Activated naive CD8-positive, alpha-beta T cell treated with anti-CD3 and anti-CD28 coated beads, Interleukin-2, amount 50 U/mL, for 24 hours (primary cell): ENCODE results near the gene REEP1.
A peak's percentile ranks its signal among the peaks of the same experiment; 100 is the strongest.
"Not testable (repeated sequence)": the region's sequence is repeated elsewhere in the genome, so short reads cannot be mapped to it uniquely, and the experiment has no call there.

Experiments used
- ATAC-seq: fragments of 150-1000 bp; cut with Tn5 transposase; one replicate; pipeline ENCODE4 v1.10.0; 2021
- DNase-seq: peaks from one replicate; pipeline ENCODE4 v3.0.0; 2021
- H3K27ac Mint-ChIP-seq: one replicate; pipeline ENCODE4 v1.8.0; 2021; ENCODE audit warnings: mild to moderate bottlenecking, mixed read lengths
- H3K27me3 Mint-ChIP-seq: one replicate; pipeline ENCODE4 v1.8.0; 2021; ENCODE audit warnings: mixed read lengths
- H3K36me3 Mint-ChIP-seq: one replicate; pipeline ENCODE4 v1.8.0; 2021; ENCODE audit warnings: low read depth, mixed read lengths
- H3K4me1 Mint-ChIP-seq: one replicate; pipeline ENCODE4 v1.8.0; 2021; ENCODE audit warnings: mixed read lengths
- H3K4me3 Mint-ChIP-seq: one replicate; pipeline ENCODE4 v1.8.0; 2021; ENCODE audit warnings: mild to moderate bottlenecking, moderate library complexity, mixed read lengths
- H3K9me3 Mint-ChIP-seq: one replicate; pipeline ENCODE4 v1.8.0; 2021; ENCODE audit warnings: mixed read lengths

The REEP1 gene

GRCh38 chr2:86241611-86242010 is 95.8 kb downstream of the REEP1 start:
- Mint-ChIP-seq H3K4me1 (peaks cover 26% of the 10 kb centered on the region), H3K4me3 (no peak overlapping the region), H3K36me3 (no peaks in the 10 kb centered on the region), H3K27ac (no peak overlapping the region), H3K27me3 (no peaks in the 10 kb centered on the region), H3K9me3 (no peaks in the 10 kb centered on the region)
- no peak for DNase-seq
- no peak for ATAC-seq

DNA sequence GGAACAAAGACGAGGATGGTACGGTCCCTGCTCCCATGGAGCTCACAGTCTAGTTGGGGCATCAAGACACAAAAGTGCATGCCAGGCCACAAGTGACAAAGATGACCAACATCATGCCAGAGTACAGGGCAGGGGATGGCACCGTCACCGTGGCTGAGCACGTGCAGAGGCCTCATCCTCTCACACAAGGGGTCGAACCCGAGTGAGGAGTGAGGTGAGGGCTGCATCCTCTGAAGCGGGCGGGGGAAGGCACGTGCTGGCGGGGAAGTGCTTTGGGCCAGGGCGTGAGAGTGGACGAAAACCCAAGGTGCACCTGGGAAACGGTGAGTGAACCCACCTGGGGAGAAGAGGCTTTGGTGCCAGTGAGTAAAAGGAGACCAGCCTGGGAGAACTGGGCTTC is 97.2 kb downstream of the REEP1 start:
- H3K4me3 Mint-ChIP-seq = no peak overlapping the region
- no peaks in the 10 kb centered on the region for H3K9me3 Mint-ChIP-seq
- H3K27ac Mint-ChIP-seq = no peak overlapping the region
- no peak for ATAC-seq
- no peak for DNase-seq
- no peaks in the 10 kb centered on the region for H3K27me3 Mint-ChIP-seq
- H3K36me3 Mint-ChIP-seq = no peaks in the 10 kb centered on the region
- peaks cover 26% of the 10 kb centered on the region for H3K4me1 Mint-ChIP-seq

- no peaks in the 10 kb centered on the region for H3K9me3 Mint-ChIP-seq
- H3K36me3 Mint-ChIP-seq = no peaks in the 10 kb centered on the region
- H3K27me3 Mint-ChIP-seq = no peaks in the 10 kb centered on the region
- peaks cover 26% of the 10 kb centered on the region for H3K4me1 Mint-ChIP-seq
- H3K4me3 Mint-ChIP-seq = no peak overlapping the region
- ATAC-seq (no peak), DNase-seq (no peak)
- H3K27ac Mint-ChIP-seq = no peak overlapping the region
Measured at GRCh38 chr2:86239745-86240144, 97.7 kb downstream of the REEP1 start.

GRCh38 chr2:86239326-86239725 is 98.1 kb downstream of the REEP1 start:
- ATAC-seq (peak; percentile 18), DNase-seq (no peak)
- H3K4me3 Mint-ChIP-seq = no peak overlapping the region
- H3K9me3 Mint-ChIP-seq = no peaks in the 10 kb centered on the region
- no peak overlapping the region for H3K27ac Mint-ChIP-seq
- H3K36me3 Mint-ChIP-seq = no peaks in the 10 kb centered on the region
- no peaks in the 10 kb centered on the region for H3K27me3 Mint-ChIP-seq
- H3K4me1 Mint-ChIP-seq = peaks cover 26% of the 10 kb centered on the region

DNA sequence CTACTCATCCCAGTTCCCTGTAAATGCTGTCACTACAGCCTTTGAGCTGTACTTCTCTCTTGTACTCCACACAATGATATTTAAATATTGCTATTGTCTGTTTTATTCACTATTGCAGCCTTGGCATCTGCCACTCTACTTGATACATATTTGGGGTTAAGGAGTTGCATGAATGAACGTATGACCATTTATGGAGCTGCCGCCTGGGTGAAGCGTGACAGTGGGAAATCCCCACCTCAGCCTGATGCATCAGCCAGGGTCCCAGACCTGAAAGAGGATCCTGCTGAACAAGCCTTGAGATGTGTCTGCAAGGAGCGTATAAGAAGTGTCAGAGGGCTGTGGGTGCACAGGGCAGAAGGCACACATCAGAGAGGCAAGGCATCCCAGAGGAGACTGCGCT is 99.1 kb downstream of the REEP1 start:
- Mint-ChIP-seq H3K4me3 (no peak overlapping the region), H3K4me1 (peaks cover 18% of the 10 kb centered on the region), H3K36me3 (no peaks in the 10 kb centered on the region), H3K9me3 (no peaks in the 10 kb centered on the region), H3K27ac (no peak overlapping the region), H3K27me3 (no peaks in the 10 kb centered on the region)
- DNase-seq = peak; percentile 52
- peak; percentile 92 for ATAC-seq

- no peaks in the 10 kb centered on the region for H3K27me3 Mint-ChIP-seq
- H3K9me3 Mint-ChIP-seq = no peaks in the 10 kb centered on the region
- H3K27ac Mint-ChIP-seq = no peak overlapping the region
- ATAC-seq = no peak
- H3K4me1 Mint-ChIP-seq = peaks cover 18% of the 10 kb centered on the region
- H3K36me3 Mint-ChIP-seq = no peaks in the 10 kb centered on the region
- no peak for DNase-seq
- H3K4me3 Mint-ChIP-seq = no peak overlapping the region
Measured at GRCh38 chr2:86237172-86237571, 100.3 kb downstream of the REEP1 start.

GRCh38 chr2:86235196-86235980 is 102.0 kb downstream of the REEP1 start:
- Mint-ChIP-seq H3K27ac (no peak overlapping the region), H3K27me3 (no peaks in the 10 kb centered on the region)

GRCh38 chr2:86234563-86235131 is 102.8 kb downstream of the REEP1 start:
- ATAC-seq (no peak), DNase-seq (no peak)
- no peak overlapping the region for H3K4me3 Mint-ChIP-seq
- H3K9me3 Mint-ChIP-seq = no peaks in the 10 kb centered on the region
- H3K27ac Mint-ChIP-seq = no peak overlapping the region
- no peaks in the 10 kb centered on the region for H3K27me3 Mint-ChIP-seq
- peaks cover 18% of the 10 kb centered on the region for H3K4me1 Mint-ChIP-seq
- no peaks in the 10 kb centered on the region for H3K36me3 Mint-ChIP-seq

More at GRCh38 chr2:86235196-86235980, 102.0 kb downstream of the REEP1 start:
- DNase-seq (no peak), ATAC-seq (no peak)
- Mint-ChIP-seq H3K4me1 (peaks cover 18% of the 10 kb centered on the region), H3K9me3 (no peaks in the 10 kb centered on the region), H3K4me3 (no peak overlapping the region), H3K36me3 (no peaks in the 10 kb centered on the region)

- Mint-ChIP-seq H3K27me3 (no peaks in the 10 kb centered on the region), H3K27ac (no peak overlapping the region), H3K9me3 (no peaks in the 10 kb centered on the region), H3K4me1 (peaks cover 7% of the 10 kb centered on the region), H3K4me3 (no peak overlapping the region), H3K36me3 (no peaks in the 10 kb centered on the region)
- DNase-seq (no peak), ATAC-seq (no peak)
Measured at GRCh38 chr2:86233436-86233835, 104.0 kb downstream of the REEP1 start.

GRCh38 chr2:86232910-86233309 is 104.5 kb downstream of the REEP1 start:
- Mint-ChIP-seq H3K9me3 (no peaks in the 10 kb centered on the region), H3K4me3 (no peak overlapping the region), H3K27ac (no peak overlapping the region), H3K36me3 (no peaks in the 10 kb centered on the region), H3K4me1 (peaks cover 4% of the 10 kb centered on the region), H3K27me3 (no peaks in the 10 kb centered on the region)
- ATAC-seq (no peak), DNase-seq (no peak)

DNA sequence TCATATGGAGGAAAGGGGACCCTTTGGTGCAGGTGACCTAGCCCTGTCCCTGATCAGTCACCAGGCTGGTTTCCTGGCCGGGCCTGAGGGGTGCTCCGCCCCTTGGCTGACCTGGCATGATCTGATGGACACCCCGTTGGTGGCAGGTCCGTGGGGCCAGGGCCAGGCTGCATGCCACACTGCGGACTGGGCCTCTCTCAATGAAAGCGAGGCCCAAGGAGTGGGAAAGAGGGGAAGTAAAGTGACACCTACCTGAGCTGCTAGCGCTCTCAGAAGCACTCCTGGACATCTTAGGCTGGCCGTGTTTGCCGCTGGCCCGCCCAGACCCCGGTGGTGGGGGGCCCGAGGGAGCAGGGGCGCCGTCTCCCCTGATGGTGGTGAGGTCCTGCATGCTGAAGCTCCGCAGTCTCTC is 105.0 kb downstream of the REEP1 start:
- Mint-ChIP-seq H3K27me3 (no peaks in the 10 kb centered on the region), H3K4me3 (no peak overlapping the region), H3K36me3 (no peaks in the 10 kb centered on the region), H3K9me3 (no peaks in the 10 kb centered on the region), H3K4me1 (peaks cover 3% of the 10 kb centered on the region), H3K27ac (no peak overlapping the region)
- DNase-seq = no peak
- ATAC-seq = no peak

DNA sequence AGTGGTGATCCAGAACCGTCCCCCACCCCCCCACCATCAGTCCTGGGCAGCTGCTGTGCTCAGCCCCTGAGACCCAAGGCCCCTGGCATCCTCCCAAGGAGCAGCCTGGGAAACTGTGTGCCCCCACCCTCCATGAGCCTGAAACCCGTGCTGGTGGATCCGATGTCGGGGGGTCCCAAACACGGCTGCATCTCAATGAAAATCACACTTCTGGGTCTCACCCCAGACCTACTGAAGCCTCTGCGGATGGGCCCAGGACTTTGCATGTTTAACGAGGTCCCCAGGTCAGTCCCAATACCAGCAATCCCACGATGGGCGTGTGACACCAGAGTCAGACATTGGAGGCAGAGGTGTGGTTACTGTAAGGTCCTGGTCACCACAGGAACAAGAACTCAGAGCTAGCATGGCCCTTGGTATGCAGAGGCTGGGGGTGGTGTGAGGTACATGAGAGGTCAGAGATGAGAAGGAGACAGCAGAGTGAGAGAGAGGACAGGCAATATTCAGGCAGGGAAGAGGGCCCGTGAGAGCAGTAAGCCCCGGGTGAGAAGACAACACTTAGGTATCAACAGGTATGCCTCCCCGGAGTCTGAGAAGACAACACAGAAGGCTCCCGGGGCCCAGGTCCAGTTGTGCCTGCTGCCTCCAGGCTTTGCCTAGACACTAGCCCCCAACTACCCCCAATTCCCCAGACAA is 105.6 kb downstream of the REEP1 start:
- no peak overlapping the region for H3K27ac Mint-ChIP-seq
- H3K27me3 Mint-ChIP-seq = no peaks in the 10 kb centered on the region

GRCh38 chr2:86230961-86231360 is 106.5 kb downstream of the REEP1 start:
- H3K4me1 Mint-ChIP-seq = peaks cover 4% of the 10 kb centered on the region
- H3K4me3 Mint-ChIP-seq = no peak overlapping the region
- H3K27ac Mint-ChIP-seq = no peak overlapping the region
- DNase-seq (no peak), ATAC-seq (no peak)
- no peaks in the 10 kb centered on the region for H3K9me3 Mint-ChIP-seq
- no peaks in the 10 kb centered on the region for H3K27me3 Mint-ChIP-seq
- no peaks in the 10 kb centered on the region for H3K36me3 Mint-ChIP-seq

More for the DNA sequence above, 105.6 kb downstream of the REEP1 start:
- no peak for DNase-seq
- no peaks in the 10 kb centered on the region for H3K4me1 Mint-ChIP-seq
- ATAC-seq = no peak
- H3K36me3 Mint-ChIP-seq = no peaks in the 10 kb centered on the region
- H3K4me3 Mint-ChIP-seq = no peak overlapping the region
- no peaks in the 10 kb centered on the region for H3K9me3 Mint-ChIP-seq

DNA sequence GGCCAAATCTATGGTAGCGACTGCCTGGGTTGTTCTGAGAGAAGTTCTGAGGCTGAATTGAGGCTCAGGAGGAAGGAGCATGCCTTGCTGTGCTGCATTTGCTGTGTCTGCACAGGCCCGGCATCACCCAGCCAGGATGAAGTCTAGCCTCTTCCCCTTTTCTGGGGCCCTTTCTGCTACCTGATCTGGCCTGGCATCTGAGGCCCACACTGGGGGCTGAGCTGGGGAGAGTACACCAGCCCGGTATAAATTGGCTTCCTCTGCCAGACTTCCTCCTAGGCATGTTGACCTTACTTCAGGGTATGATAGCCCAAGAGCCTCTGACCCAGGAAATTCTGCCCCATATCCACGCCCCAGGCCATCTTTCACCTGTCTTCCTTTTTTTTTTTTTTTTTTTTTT is 108.2 kb downstream of the REEP1 start:
- Mint-ChIP-seq H3K9me3 (no peaks in the 10 kb centered on the region), H3K4me1 (peaks cover 13% of the 10 kb centered on the region), H3K27ac (no peak overlapping the region), H3K4me3 (no peak overlapping the region), H3K27me3 (no peaks in the 10 kb centered on the region), H3K36me3 (no peaks in the 10 kb centered on the region)
- ATAC-seq (no peak), DNase-seq (no peak)

GRCh38 chr2:86228574-86228973 is 108.9 kb downstream of the REEP1 start:
- not testable (repeated sequence) for H3K27me3 Mint-ChIP-seq, H3K27ac Mint-ChIP-seq, ATAC-seq, H3K9me3 Mint-ChIP-seq, H3K36me3 Mint-ChIP-seq, H3K4me3 Mint-ChIP-seq, DNase-seq
- H3K4me1 Mint-ChIP-seq = peaks cover 13% of the 10 kb centered on the region
